ENCODE data around the gene PDE4B. TPM values are rescaled to one million over a fixed set of nuclear protein-coding genes. Genes with fewer than 3 reads are reported as not detected.
"Not testable (repeated sequence)": the region's sequence is repeated elsewhere in the genome, so short reads cannot be mapped to it uniquely, and the experiment has no call there.

PDE4B gene
- total RNA-seq, 1 donor from 2014 or later = 1.2 TPM

DNA sequence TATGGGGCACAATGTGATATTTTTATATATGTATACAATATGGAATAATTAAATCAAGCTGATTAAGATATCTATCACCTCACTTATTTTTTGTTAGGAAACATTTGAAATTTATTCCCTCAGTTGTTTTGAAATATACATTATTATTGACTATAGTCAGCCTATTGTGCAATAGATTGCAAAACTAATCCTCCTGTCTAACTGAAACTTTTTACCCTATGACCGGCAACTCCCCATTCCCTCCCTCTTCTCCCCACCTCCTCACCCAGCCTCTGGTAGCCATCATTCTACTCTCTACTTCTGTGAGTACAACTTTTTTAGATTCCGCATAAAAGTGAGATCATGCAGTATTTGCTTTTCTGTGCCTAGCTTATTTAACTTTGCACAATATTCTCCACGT is 623.6 kb downstream of the PDE4B start:
- H3K4me1 ChIP-seq = no peaks in the 10 kb centered on the region
- H3F3A ChIP-seq (ENCODE audit: low read depth) = no peaks in the 10 kb centered on the region
- no peaks in the 10 kb centered on the region for H4K20me1 ChIP-seq (ENCODE audit: low read depth)
- no peak overlapping the region for H2AFZ ChIP-seq (replicated peaks)
- no peak for DNase-seq (ENCODE audit: low spot score)
- H3K27ac ChIP-seq = no peak overlapping the region
- Mint-ChIP-seq H3K4me3 (no peak overlapping the region), H3K4me1 (no peaks in the 10 kb centered on the region), H3K27me3 (ENCODE audit: insufficient read depth, low read depth) (peaks cover 2% of the 10 kb centered on the region), H3K36me3 (peaks cover 3% of the 10 kb centered on the region), H3K27ac (no peak overlapping the region), H3K9me3 (peaks cover 28% of the 10 kb centered on the region)
- no peaks in the 10 kb centered on the region for H3K36me3 ChIP-seq
- no peaks in the 10 kb centered on the region for H3K79me2 ChIP-seq (ENCODE audit: low read depth)
- no peak overlapping the region for H3K9ac ChIP-seq
- H3K4me2 ChIP-seq = no peak overlapping the region
- TF ChIP-seq EZH2 (IDR thresholded peaks at IDR 0.05) (no peak), EZH2phosphoT487 (IDR thresholded peaks at IDR 0.05) (no peak)
- TF ChIP-seq, protein P1, sequence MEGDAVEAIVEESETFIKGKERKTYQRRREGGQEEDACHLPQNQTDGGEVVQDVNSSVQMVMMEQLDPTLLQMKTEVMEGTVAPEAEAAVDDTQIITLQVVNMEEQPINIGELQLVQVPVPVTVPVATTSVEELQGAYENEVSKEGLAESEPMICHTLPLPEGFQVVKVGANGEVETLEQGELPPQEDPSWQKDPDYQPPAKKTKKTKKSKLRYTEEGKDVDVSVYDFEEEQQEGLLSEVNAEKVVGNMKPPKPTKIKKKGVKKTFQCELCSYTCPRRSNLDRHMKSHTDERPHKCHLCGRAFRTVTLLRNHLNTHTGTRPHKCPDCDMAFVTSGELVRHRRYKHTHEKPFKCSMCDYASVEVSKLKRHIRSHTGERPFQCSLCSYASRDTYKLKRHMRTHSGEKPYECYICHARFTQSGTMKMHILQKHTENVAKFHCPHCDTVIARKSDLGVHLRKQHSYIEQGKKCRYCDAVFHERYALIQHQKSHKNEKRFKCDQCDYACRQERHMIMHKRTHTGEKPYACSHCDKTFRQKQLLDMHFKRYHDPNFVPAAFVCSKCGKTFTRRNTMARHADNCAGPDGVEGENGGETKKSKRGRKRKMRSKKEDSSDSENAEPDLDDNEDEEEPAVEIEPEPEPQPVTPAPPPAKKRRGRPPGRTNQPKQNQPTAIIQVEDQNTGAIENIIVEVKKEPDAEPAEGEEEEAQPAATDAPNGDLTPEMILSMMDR (IDR thresholded peaks at IDR 0.05) = no peak
- H3K27me3 ChIP-seq = no peaks in the 10 kb centered on the region
- H3K4me3 ChIP-seq = no peak overlapping the region
- H3K9me3 ChIP-seq (ENCODE audit: low read depth) = peaks cover 7% of the 10 kb centered on the region

DNA sequence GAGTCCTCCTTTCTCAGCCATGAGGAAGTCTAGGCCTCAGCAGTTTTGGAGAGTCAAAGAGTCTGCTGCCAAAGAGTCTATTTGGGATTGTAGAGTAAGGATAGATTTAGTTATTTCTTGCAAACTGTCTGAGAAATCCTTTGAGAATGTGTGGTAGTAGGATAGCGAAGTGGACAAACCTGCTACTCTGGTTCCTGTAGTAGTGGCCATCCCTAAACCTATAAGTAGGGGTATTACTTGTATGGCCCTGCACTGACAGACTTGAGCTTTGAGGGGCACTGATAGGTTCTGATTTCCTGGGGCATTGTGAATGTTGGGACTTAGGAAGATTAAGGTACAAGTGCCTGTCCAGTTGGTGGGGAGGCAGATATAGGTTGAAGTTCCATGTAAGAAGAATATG is 625.3 kb downstream of the PDE4B start:
- peaks cover 26% of the 10 kb centered on the region for H3K9me3 Mint-ChIP-seq

DNA sequence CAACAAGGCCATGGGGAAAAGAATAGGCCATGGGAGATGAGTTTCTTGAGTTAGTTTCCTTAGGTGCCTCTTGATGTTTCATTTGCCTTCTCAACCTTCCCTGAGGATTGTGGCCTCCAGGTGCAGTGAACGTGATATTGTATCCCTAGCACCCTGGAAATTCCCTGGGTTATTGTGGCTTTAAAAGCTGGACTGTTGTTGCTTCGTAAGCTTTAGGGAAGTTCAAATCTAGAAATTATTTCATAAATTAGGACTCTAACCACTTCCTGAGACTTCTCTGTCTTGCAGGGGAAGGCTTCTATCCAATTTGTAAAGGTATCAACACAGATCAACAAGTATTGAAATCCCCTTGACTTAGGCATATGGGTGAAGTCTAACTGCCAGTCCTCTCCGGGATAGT is 627.5 kb downstream of the PDE4B start:
- H3K79me2 ChIP-seq (ENCODE audit: low read depth); H3K4me1 Mint-ChIP-seq; H4K20me1 ChIP-seq (ENCODE audit: low read depth); H3K27ac ChIP-seq; H3K27me3 Mint-ChIP-seq (ENCODE audit: insufficient read depth, low read depth); H3K27me3 ChIP-seq; H3K4me3 Mint-ChIP-seq; H3K9ac ChIP-seq; H3K27ac Mint-ChIP-seq; H3F3A ChIP-seq (ENCODE audit: low read depth); H2AFZ ChIP-seq (replicated peaks); H3K36me3 ChIP-seq; H3K36me3 Mint-ChIP-seq; DNase-seq (ENCODE audit: low spot score); H3K4me1 ChIP-seq; H3K9me3 ChIP-seq (ENCODE audit: low read depth); H3K4me2 ChIP-seq; H3K4me3 ChIP-seq: not testable (repeated sequence)
- H3K9me3 Mint-ChIP-seq = peaks cover 26% of the 10 kb centered on the region

More for the DNA sequence above, 625.3 kb downstream of the PDE4B start:
- peaks cover 7% of the 10 kb centered on the region for H3K9me3 ChIP-seq (ENCODE audit: low read depth)
- H3K36me3 Mint-ChIP-seq = peaks cover 3% of the 10 kb centered on the region
- DNase-seq (ENCODE audit: low spot score) = no peak
- no peaks in the 10 kb centered on the region for H3K79me2 ChIP-seq (ENCODE audit: low read depth)
- no peak overlapping the region for H2AFZ ChIP-seq (replicated peaks)
- H3K4me1 Mint-ChIP-seq = no peaks in the 10 kb centered on the region
- H3F3A ChIP-seq (ENCODE audit: low read depth) = no peaks in the 10 kb centered on the region
- H3K4me3 ChIP-seq = no peak overlapping the region
- H3K27me3 Mint-ChIP-seq (ENCODE audit: insufficient read depth, low read depth) = peaks cover 2% of the 10 kb centered on the region
- no peak overlapping the region for H3K4me2 ChIP-seq
- H3K4me1 ChIP-seq = no peaks in the 10 kb centered on the region
- H3K36me3 ChIP-seq = no peaks in the 10 kb centered on the region
- H3K27me3 ChIP-seq = no peaks in the 10 kb centered on the region
- no peak overlapping the region for H3K9ac ChIP-seq
- no peak overlapping the region for H3K4me3 Mint-ChIP-seq
- TF ChIP-seq EZH2 (IDR thresholded peaks at IDR 0.05) = no peak
- no peak for TF ChIP-seq EZH2phosphoT487 (IDR thresholded peaks at IDR 0.05)
- TF ChIP-seq, protein P1 (IDR thresholded peaks at IDR 0.05) = no peak
- H3K27ac Mint-ChIP-seq = no peak overlapping the region
- H3K27ac ChIP-seq = no peak overlapping the region
- no peaks in the 10 kb centered on the region for H4K20me1 ChIP-seq (ENCODE audit: low read depth)

DNA sequence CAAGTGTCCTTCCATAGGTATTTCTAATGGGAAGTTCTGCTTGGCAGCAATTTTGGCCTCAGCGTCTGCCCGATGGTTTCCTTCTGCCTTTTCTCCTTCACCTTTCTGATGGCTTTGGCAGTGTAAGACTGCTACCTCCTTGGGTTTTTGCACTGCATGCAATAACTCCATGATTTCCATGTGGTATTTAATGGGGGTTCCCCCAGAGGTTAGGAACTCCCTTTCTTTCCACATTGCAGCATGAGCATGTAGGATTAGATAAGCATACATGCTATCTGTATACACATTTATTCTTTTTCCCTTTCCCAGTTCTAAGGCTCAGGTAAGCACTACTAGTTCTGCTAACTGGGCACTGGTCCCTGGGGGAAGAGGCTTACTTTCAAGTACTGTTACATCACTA is 628.2 kb downstream of the PDE4B start:
- H3K4me1 ChIP-seq; H3K9ac ChIP-seq; H3K36me3 Mint-ChIP-seq; H3K9me3 ChIP-seq (ENCODE audit: low read depth); H3K4me2 ChIP-seq; H4K20me1 ChIP-seq (ENCODE audit: low read depth); H3K27ac Mint-ChIP-seq; H3K79me2 ChIP-seq (ENCODE audit: low read depth); H3K27ac ChIP-seq; H3K4me3 Mint-ChIP-seq; H2AFZ ChIP-seq (replicated peaks); H3K4me3 ChIP-seq; H3K27me3 Mint-ChIP-seq (ENCODE audit: insufficient read depth, low read depth); DNase-seq (ENCODE audit: low spot score); H3K4me1 Mint-ChIP-seq; H3F3A ChIP-seq (ENCODE audit: low read depth); H3K36me3 ChIP-seq; H3K27me3 ChIP-seq: not testable (repeated sequence)
- H3K9me3 Mint-ChIP-seq = peaks cover 29% of the 10 kb centered on the region
